ENCODE measurements around the gene KRI1. TPM values are rescaled to one million over a fixed set of nuclear protein-coding genes. Genes with fewer than 3 reads are reported as not detected.

KRI1 gene
- total and polyA plus RNA-seq, 2 donors (not counting 3 experiments of a cell fraction or from before 2014, with no cell fraction given), result 6.7 to 25.7 TPM

DNA sequence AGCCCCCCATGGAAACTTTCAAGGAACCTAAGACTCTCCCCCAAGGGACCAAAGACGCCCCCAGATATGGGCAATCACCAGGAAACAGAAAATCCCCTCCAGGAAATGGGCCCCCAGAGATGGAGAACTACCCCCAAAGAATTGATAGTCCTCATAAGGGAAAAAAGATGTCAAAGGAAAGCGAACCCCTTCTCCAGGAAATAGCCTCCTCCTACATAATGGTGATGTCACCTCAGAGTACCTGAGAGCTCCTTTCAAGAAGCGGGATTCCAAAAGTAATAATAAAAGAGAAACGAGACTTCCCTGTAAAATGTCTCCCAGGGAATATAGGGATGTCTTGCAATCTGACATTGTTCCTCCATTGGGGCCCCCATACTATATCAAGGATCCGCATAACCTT lies 1.8 kb upstream of the KRI1 start:
- Histone ChIP-seq H3K4me3 (replicated peaks in 1 of 3; ENCODE audit: insufficient read depth in 1 of 3, low read depth in 1 of 3, low read length in 3 of 3) (no peak overlapping the region), H3K27ac (ENCODE audit: insufficient read depth, low read depth, low read length) (no peak overlapping the region), H3K4me1 (ENCODE audit: control insufficient read depth, extremely low read depth, insufficient read depth, low read length) (peaks cover 27% of the 10 kb centered on the region), H3K27me3 (ENCODE audit: control insufficient read depth in 2 of 2, insufficient read depth in 2 of 2, low read length in 2 of 2) (no peaks in the 10 kb centered on the region), H3K79me2 (ENCODE audit: control insufficient read depth, insufficient read depth, low read length) (peaks cover 10% of the 10 kb centered on the region), H2AFZ (ENCODE audit: low read depth, low read length) (no peak overlapping the region), H3K9ac (replicated peaks; ENCODE audit: extremely low read depth, insufficient read depth, low read length) (no peak overlapping the region), H3K9me3 (replicated peaks; ENCODE audit: control insufficient read depth, insufficient read depth, low read length) (no peaks in the 10 kb centered on the region), H3K4me2 (ENCODE audit: insufficient read depth, low read length) (peak overlapping the region; percentile 67), H3K9me1 (replicated peaks; ENCODE audit: control insufficient read depth, extremely low read depth, insufficient read depth, low read length) (no peaks in the 10 kb centered on the region), H4K20me1 (replicated peaks; ENCODE audit: control insufficient read depth, extremely low read depth, insufficient read depth, low read length) (no peaks in the 10 kb centered on the region), H3K36me3 (ENCODE audit: control insufficient read depth in 2 of 2, extremely low read depth in 1 of 2, insufficient read depth in 2 of 2, low read length in 2 of 2) (no peaks in the 10 kb centered on the region)
- DNase-seq (ENCODE audit: low read depth, low spot score) (no peak), FAIRE-seq (no peak)
- CTCF ChIA-PET, result interaction anchor here (1.0 to 2.9 kb wide), 6 partner anchors 14 to 132 kb away, joined by 3 to 13 read pairs (median 6); no protein-coding TSS in a partner anchor
- TF ChIP-seq, protein P1, sequence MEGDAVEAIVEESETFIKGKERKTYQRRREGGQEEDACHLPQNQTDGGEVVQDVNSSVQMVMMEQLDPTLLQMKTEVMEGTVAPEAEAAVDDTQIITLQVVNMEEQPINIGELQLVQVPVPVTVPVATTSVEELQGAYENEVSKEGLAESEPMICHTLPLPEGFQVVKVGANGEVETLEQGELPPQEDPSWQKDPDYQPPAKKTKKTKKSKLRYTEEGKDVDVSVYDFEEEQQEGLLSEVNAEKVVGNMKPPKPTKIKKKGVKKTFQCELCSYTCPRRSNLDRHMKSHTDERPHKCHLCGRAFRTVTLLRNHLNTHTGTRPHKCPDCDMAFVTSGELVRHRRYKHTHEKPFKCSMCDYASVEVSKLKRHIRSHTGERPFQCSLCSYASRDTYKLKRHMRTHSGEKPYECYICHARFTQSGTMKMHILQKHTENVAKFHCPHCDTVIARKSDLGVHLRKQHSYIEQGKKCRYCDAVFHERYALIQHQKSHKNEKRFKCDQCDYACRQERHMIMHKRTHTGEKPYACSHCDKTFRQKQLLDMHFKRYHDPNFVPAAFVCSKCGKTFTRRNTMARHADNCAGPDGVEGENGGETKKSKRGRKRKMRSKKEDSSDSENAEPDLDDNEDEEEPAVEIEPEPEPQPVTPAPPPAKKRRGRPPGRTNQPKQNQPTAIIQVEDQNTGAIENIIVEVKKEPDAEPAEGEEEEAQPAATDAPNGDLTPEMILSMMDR (IDR thresholded peaks at IDR 0.05; ENCODE audit: extremely low read depth in 1 of 2, insufficient read depth in 1 of 2, low read depth in 1 of 2, low read length in 2 of 2), result no peak
- TF ChIP-seq FOS (IDR thresholded peaks at IDR 0.05; ENCODE audit: borderline replicate concordance, insufficient read depth, low read length) (no peak), GATA2 (IDR thresholded peaks at IDR 0.05; ENCODE audit: insufficient read depth, insufficient read length, low read depth, low read length) (no peak), POLR2A (IDR thresholded peaks at IDR 0.05; ENCODE audit: low read depth, low read length) (no peak), JUN (IDR thresholded peaks at IDR 0.05; ENCODE audit: borderline replicate concordance, insufficient read depth, insufficient read length, low read depth) (no peak), EZH2 (IDR thresholded peaks at IDR 0.05; ENCODE audit: borderline replicate concordance, low read depth, low read length, severe bottlenecking) (no peak), MYC (IDR thresholded peaks at IDR 0.05; ENCODE audit: low read depth, low read length) (no peak), POLR2AphosphoS5 (IDR thresholded peaks at IDR 0.05; ENCODE audit: insufficient read depth, low read depth, low read length) (no peak)
- TF ChIP-seq, protein P2, sequence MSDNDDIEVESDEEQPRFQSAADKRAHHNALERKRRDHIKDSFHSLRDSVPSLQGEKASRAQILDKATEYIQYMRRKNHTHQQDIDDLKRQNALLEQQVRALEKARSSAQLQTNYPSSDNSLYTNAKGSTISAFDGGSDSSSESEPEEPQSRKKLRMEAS (IDR thresholded peaks at IDR 0.05; ENCODE audit: insufficient read depth, insufficient read length), result no peak
- POLR2A ChIA-PET, result interaction anchor here (0.6 kb wide), 1 partner anchor 384 kb away, joined by 6 read pairs; no protein-coding TSS in a partner anchor
- dilution Hi-C loops (cut with MboI; ENCODE audit: extremely low pct_ligation_motif_present, low sequenced_read_pairs) (no loop called here), intact Hi-C loops (cut with micrococcal nuclease) (loop anchor here (2.0 to 5.0 kb wide), 4 partner anchors 85 to 165 kb away; partner anchors contain the start of genes CDC37 and QTRT1)
- no TSS peak for BruUV-seq (replicated peaks)
